ENCODE results near the gene CNKSR3.

The CNKSR3 gene

DNA sequence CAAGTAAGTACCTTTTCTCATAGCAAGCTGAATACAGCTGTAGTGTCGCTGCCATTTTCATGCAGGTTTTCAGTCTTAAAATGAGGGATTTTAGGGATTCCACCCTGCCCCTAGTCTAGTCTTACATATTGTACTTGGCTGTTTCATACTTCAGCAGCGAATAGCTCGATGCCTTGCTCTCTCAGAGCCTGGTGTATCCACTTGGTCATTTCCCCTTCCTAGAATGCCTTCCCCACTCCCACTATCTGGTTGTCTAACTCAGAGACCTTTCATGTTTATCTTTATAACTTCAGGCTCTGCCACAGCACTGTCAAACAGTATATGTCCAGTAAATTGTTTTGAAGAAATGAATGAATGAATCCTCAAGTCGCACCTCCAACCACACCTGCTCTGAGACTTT is 132.8 kb downstream of the CNKSR3 start:
- H3K36me3 ChIP-seq, result no peaks in the 10 kb centered on the region
- H3K4me3 ChIP-seq, result no peak overlapping the region
- no peaks in the 10 kb centered on the region for H3K9me3 ChIP-seq
- TF ChIP-seq, protein P1, sequence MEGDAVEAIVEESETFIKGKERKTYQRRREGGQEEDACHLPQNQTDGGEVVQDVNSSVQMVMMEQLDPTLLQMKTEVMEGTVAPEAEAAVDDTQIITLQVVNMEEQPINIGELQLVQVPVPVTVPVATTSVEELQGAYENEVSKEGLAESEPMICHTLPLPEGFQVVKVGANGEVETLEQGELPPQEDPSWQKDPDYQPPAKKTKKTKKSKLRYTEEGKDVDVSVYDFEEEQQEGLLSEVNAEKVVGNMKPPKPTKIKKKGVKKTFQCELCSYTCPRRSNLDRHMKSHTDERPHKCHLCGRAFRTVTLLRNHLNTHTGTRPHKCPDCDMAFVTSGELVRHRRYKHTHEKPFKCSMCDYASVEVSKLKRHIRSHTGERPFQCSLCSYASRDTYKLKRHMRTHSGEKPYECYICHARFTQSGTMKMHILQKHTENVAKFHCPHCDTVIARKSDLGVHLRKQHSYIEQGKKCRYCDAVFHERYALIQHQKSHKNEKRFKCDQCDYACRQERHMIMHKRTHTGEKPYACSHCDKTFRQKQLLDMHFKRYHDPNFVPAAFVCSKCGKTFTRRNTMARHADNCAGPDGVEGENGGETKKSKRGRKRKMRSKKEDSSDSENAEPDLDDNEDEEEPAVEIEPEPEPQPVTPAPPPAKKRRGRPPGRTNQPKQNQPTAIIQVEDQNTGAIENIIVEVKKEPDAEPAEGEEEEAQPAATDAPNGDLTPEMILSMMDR (IDR thresholded peaks at IDR 0.05), result no peak
- intact Hi-C loops (cut with DNase I; ENCODE audit: low total_unique reads), result loop anchor here (10.0 kb wide), 1 partner anchor 223 kb away; no protein-coding TSS in a partner anchor
- no peaks in the 10 kb centered on the region for H3K4me1 ChIP-seq
- no peaks in the 10 kb centered on the region for H3K27me3 ChIP-seq
- no peak for DNase-seq
- H3K27ac ChIP-seq, result no peak overlapping the region

DNA sequence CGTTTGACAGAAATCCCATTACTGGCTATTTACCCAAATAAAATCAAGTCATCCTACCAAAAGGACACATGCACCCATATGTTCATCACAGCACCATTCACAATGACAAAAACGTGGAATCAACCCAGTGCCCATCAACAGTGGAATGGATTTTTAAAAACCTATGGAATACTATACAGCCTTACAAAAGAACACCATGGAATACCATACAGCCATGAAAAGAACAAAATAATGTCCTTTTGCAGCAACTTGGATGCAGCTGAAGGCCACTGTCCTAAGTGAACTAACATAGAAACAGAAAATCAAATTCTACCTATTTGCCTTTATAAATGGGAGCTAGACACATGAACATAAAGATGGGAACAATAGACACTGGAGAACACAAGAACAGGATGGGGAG is 136.5 kb downstream of the CNKSR3 start:
- intact Hi-C loops (cut with DNase I; ENCODE audit: low total_unique reads), result loop anchor here (10.0 kb wide), 1 partner anchor 219 kb away; no protein-coding TSS in a partner anchor
- H3K36me3 ChIP-seq, result no peaks in the 10 kb centered on the region
- no peaks in the 10 kb centered on the region for H3K27me3 ChIP-seq
- no peak for DNase-seq
- TF ChIP-seq, protein P1 (IDR thresholded peaks at IDR 0.05), result no peak
- H3K27ac ChIP-seq, result no peak overlapping the region
- no peak overlapping the region for H3K4me3 ChIP-seq
- H3K9me3 ChIP-seq, result no peaks in the 10 kb centered on the region
- H3K4me1 ChIP-seq, result no peaks in the 10 kb centered on the region

DNA sequence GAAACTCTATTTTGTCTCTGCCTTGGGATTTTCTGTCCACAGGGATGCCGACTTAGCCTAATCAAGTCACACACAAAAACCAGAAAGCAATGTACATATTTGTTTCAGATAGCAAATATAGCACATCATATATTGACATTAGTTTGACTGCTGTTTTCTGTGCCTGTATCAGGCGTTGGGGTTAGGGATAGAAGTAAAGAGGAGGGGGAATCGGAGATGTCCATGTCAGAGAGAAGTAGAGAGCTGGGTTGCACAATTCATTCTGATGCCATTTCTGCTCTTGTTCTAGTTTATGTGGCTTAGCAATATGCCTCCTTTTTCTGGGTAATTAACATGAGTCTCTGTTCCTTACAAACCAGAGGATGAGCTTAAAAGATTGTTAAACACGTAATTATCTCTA is 139.2 kb downstream of the CNKSR3 start:
- Histone ChIP-seq H3K4me3 (no peak overlapping the region), H3K36me3 (no peaks in the 10 kb centered on the region), H3K4me1 (no peaks in the 10 kb centered on the region), H3K27ac (no peak overlapping the region), H3K27me3 (no peaks in the 10 kb centered on the region), H3K9me3 (no peaks in the 10 kb centered on the region)
- TF ChIP-seq, protein P1 (IDR thresholded peaks at IDR 0.05), result no peak
- DNase-seq, result no peak
- intact Hi-C loops (cut with DNase I; ENCODE audit: low total_unique reads), result loop anchor here (10.0 kb wide), 1 partner anchor 216 kb away; no protein-coding TSS in a partner anchor

DNA sequence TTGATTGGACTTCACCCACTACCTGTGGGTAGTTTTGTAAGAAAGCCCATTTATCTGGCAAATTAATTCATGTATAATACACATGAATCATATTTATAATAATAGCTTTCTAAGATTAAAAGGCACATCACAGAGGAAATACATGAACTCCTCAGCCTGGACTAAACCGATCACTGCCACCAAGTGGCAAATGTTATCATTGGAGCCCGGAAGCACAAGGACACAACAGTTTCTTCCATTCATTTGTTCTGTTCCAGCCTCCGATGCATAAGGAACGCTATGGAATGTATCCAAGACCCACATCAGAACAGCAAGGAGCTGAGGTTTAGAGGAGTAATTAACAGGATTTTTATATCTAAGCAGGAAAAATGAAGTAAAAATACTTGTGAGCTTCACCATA is 139.9 kb downstream of the CNKSR3 start:
- H3K9me3 ChIP-seq, result no peaks in the 10 kb centered on the region
- H3K36me3 ChIP-seq, result no peaks in the 10 kb centered on the region
- H3K27me3 ChIP-seq, result no peaks in the 10 kb centered on the region
- DNase-seq, result no peak
- intact Hi-C loops (cut with DNase I; ENCODE audit: low total_unique reads), result loop anchor here (10.0 kb wide), 1 partner anchor 216 kb away; no protein-coding TSS in a partner anchor
- H3K4me3 ChIP-seq, result no peak overlapping the region
- no peak overlapping the region for H3K27ac ChIP-seq
- TF ChIP-seq, protein P1 (IDR thresholded peaks at IDR 0.05), result peak in 1 of 2 experiments; percentile 28
- no peaks in the 10 kb centered on the region for H3K4me1 ChIP-seq

DNA sequence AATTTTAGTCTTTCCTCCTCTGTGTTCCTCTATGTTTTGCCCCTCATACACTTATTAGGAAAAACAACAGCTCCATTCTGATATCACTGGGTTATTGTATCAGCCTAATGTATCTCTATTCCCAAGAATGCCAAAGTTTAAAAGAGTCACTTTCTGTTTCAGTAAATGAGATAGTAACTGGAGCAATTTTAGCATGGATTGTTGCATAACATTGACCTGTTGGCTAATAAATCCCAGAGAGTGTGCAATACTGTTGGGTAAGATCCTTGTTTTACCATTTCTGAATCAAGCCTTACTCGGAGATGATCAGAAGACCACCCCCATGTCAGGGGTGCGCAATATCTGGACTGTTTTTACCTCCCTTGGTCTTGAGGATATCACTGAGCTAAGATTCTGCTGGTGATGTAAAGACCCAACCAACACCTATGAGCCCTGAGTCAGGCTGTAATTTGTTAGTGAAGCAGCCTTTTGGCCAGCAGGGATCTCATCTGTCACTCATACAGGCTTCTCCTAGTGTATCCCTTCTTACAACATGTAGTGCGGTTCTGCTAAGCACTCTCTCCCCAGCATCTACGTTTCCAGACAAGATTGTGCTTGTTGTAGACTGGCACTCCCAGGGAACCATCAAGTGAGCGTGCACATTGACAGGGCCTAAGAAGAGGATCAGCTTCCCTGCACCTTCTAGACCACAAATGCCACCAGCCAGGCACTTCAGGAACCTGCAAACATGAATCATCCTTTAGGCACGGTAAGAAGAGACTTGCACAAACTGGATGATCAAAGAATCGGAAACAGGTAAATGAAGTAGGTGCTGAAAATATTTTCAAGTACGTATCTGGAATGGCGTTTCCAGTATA is 142.4 kb downstream of the CNKSR3 start:
- Histone ChIP-seq H3K9me3 (no peaks in the 10 kb centered on the region), H3K27ac (no peak overlapping the region), H3K36me3 (no peaks in the 10 kb centered on the region), H3K4me1 (no peaks in the 10 kb centered on the region), H3K27me3 (no peaks in the 10 kb centered on the region), H3K4me3 (no peak overlapping the region)
- DNase-seq, result no peak
- intact Hi-C loops (cut with DNase I; ENCODE audit: low total_unique reads), result no loop called here
- TF ChIP-seq, protein P1 (IDR thresholded peaks at IDR 0.05), result no peak

Data from tibial artery (tissue), 4 donors.